SH-SY5Y (cell line): ENCODE results near the gene GOLGA6L22.
"Not testable (repeated sequence)": the region's sequence is repeated elsewhere in the genome, so short reads cannot be mapped to it uniquely, and the experiment has no call there.

Experiments
- GATA2 ChIP-seq: IDR thresholded peaks from 2 replicates; pipeline ENCODE4 v1.6.1; 2011; ENCODE audit warnings: mild to moderate bottlenecking, low read depth, low read length
- GATA3 ChIP-seq: IDR thresholded peaks from 2 replicates; pipeline ENCODE4 v1.6.1; 2011; ENCODE audit warnings: low read depth, mild to moderate bottlenecking, low read length, moderate library complexity

Gene GOLGA6L22, protein sequence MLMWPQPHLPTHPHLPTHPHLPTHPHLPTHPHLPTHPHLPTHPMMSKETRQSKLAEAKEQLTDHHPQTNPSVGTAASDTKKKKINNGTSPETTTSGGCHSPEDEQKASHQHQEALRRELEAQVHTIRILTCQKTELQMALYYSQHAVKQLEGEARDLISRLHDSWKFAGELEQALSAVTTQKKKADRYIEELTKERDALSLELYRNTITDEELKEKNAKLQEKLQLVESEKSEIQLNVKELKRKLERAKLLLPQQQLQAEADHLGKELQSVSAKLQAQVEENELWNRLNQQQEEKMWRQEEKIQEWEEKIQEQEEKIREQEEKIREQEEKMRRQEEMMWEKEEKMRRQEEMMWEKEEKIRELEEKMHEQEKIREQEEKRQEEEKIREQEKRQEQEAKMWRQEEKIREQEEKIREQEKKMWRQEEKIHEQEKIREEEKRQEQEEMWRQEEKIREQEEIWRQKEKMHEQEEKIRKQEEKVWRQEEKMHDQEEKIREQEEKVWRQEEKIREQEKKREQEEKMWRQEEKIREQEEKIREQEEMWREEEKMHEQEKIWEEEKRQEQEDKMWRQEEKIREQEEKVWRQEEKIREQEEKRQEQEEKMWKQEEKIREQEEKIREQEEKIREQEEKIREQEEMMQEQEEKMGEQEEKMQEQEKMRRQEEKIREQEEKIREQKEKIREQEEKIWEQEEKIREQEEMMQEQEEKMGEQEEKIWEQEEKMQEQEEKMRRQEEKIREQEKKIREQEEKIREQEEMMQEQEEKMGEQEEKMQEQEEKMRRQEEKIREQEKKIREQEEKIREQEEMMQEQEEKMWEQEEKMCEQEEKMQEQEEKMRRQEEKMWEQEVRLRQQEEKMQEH

DNA sequence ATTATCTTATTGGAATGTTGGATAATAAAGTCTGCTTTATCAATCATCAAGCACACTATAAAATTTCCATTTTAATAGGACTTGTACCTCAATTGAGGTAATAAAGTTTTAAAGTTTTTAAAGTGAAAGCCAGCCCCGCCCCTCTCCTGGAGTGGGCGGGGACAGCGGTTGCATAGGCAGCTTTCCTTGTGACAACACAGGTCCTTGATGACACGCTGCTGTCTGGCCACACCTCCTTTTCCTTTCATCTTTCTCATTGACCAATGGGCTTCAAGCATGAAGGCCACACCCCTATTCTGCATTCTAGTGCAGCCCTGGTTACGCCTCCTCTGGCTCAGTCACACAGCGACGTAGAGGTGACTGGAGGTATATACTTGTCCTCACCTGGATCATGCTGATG lies at the start of gene GOLGA6L22:
GOLGA6L22 (plus strand) TSS at position 301 of the 400 bp plus-strand sequence; CDS start at position 392, 91 bp downstream.
- TF ChIP-seq GATA3, GATA2: not testable (repeated sequence)
